Measurements from ENCODE around the gene ZBTB45. TPM values are rescaled to one million over a fixed set of nuclear protein-coding genes. Genes with fewer than 3 reads are reported as not detected.

ZBTB45 gene
- total and polyA plus RNA-seq, 10 of the 15 experiments (the other 5 are each of a cell fraction or from before 2014, with no cell fraction given), result 0.29 to 17.2 (median 4.2) TPM

DNA sequence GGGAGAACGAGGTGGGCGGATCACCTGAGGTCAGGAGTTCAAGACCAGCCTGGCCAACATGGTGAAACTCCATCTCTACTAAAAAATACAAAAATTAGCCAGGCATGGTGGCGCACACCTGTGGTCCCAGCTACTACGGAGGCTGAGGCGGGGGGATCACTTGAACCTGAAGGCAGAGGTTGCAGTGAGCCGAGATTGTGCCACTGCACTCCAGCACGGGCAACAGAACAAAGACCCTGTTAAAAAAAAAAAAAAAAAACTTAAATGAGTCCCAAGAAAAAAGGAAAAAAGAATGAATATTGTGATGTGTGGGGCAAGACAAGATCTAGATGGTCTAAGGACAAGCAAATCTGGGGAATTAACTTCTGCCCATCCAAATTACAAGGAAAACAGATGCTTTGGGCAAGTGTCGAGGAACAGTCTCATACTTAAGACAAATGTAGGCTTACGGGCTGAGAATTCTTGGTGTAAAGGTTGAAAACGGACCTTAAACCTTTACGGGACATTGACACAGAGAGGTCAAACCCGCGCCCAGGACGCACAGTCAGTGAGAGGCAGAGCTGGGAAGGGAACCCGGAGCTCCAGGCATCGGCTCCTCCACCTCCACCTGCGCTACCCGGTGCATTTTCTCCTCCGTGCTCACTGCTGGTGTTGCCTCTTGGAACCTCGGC, 53.4 kb downstream of the ZBTB45 start:
- FAIRE-seq, result no peak
- in situ Hi-C loops (cut with MboI) (no loop called here), intact Hi-C loops (cut with micrococcal nuclease; ENCODE audit: unreplicated experiment) (loop anchor here (5.0 kb wide), 2 partner anchors 59 to 139 kb away; partner anchors contain the start of genes ZNF584 and ZSCAN22)
- DNase-seq (ENCODE audit: low read depth, low spot score), result no peak
- Histone ChIP-seq H4K20me1 (ENCODE audit: control insufficient read depth, insufficient read depth) (no peaks in the 10 kb centered on the region), H3K36me3 (ENCODE audit: control insufficient read depth in 2 of 2, insufficient read depth in 2 of 2, low read length in 1 of 2) (peaks cover 0 to 2% of the 10 kb centered on the region in 2 experiments; a peak in 2 of 4 replicates), H3K4me1 (ENCODE audit: control insufficient read depth, insufficient read depth, low read length) (peaks cover 14% of the 10 kb centered on the region), H3K27ac (ENCODE audit: control insufficient read depth, insufficient read depth) (no peak overlapping the region), H2AFZ (ENCODE audit: control insufficient read depth, low read depth, low read length) (peak overlapping the region; percentile 97), H3K4me3 (peak overlapping the region; percentile 81), H3K9me3 (replicated peaks; ENCODE audit: control insufficient read depth, insufficient read depth, low read length) (no peaks in the 10 kb centered on the region), H3K4me2 (ENCODE audit: control insufficient read depth, insufficient read depth) (peak overlapping the region; percentile 91), H3K27me3 (replicated peaks in 1 of 2; ENCODE audit: control insufficient read depth in 2 of 2, insufficient read depth in 2 of 2, low read length in 1 of 2) (no peaks in the 10 kb centered on the region), H3K9ac (ENCODE audit: control insufficient read depth, insufficient read depth, low read length) (no peak overlapping the region; the same call in 1 of the 2 replicates), H3K79me2 (ENCODE audit: control insufficient read depth, insufficient read depth, low read length) (peaks cover 17% of the 10 kb centered on the region)
- ChIA-PET POLR2A (interaction anchor here (1.6 to 2.4 kb wide), 3 partner anchors 15 to 57 kb away, joined by 5 to 6 read pairs (median 6); partner anchors contain the start of genes ZNF324B and ZNF584), SMC1A (ENCODE audit: uncharacterized antibody, unreplicated experiment) (interaction anchor here (1.0 to 1.5 kb wide), 3 partner anchors 10 to 58 kb away, joined by 3 to 4 read pairs (median 4); partner anchors contain the start of genes ZBTB45, ZNF446 and ZNF584), RAD21 (ENCODE audit: unreplicated experiment) (interaction anchor here (1.3 kb wide), 1 partner anchor 58 kb away, joined by 5 read pairs; the partner anchor contains the start of gene ZNF584), CTCF (interaction anchor here (1.5 kb wide), 1 partner anchor 53 kb away, joined by 5 read pairs; the partner anchor contains the start of gene ZBTB45)
- peak; percentile 13 for ATAC-seq
- TF ChIP-seq RFX5 (IDR thresholded peaks at IDR 0.05; ENCODE audit: low read depth, low read length) (no peak), POLR2AphosphoS2 (IDR thresholded peaks at IDR 0.05; ENCODE audit: low read depth, low read length) (no peak), IKZF2 (IDR thresholded peaks at IDR 0.05) (0 out of 4 replicates have a peak, but pooled peaks have one; percentile 21 to 24), CREB1 (IDR thresholded peaks at IDR 0.05; ENCODE audit: low read depth) (no peak)
- TF ChIP-seq, protein P1, sequence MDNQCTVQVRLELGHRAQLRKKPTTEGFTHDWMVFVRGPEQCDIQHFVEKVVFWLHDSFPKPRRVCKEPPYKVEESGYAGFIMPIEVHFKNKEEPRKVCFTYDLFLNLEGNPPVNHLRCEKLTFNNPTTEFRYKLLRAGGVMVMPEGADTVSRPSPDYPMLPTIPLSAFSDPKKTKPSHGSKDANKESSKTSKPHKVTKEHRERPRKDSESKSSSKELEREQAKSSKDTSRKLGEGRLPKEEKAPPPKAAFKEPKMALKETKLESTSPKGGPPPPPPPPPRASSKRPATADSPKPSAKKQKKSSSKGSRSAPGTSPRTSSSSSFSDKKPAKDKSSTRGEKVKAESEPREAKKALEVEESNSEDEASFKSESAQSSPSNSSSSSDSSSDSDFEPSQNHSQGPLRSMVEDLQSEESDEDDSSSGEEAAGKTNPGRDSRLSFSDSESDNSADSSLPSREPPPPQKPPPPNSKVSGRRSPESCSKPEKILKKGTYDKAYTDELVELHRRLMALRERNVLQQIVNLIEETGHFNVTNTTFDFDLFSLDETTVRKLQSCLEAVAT (IDR thresholded peaks at IDR 0.05), result 0 out of 2 replicates have a peak, but pooled peaks have one; percentile 62
- no TSS peak for BruUV-seq (replicated peaks)
- WGBS (ENCODE audit: insufficient coverage, insufficient replicate concordance, low lambda C conversion rate, missing lambda C conversion rate), result 34% methylated on average over 20 of the region's 20 CpGs

Small RNA genes lying within 50 kb of the gene (microRNA-seq; reads per million reads assigned to microRNA genes)
- 1.1 reads per million for gene MIR6807

Small RNA genes lying within 50 kb of the gene (small RNA-seq; reads per million reads assigned to genes)
- gene MIR6807, result 0.70 reads per million, percentile 19 among the genes with 10 or more reads in this experiment
- not detected for gene RN7SL525P
- not detected for gene RN7SL693P
- gene RNU6-1337P, result not detected

Other genes starting within 250 kb of the ZBTB45 start
Only the 7 nearest of the 18 such genes appear.
- 10.6 and 13.9 TPM in 2 replicates for gene ZNF324, start 52.7 kb downstream of the ZBTB45 start, total RNA-seq (2014; rRNA removed)
- 5.0 and 5.9 TPM in 2 replicates for gene ZNF324, start 52.7 kb downstream of the ZBTB45 start, total RNA-seq (2014; rRNA removed; fragmentation: Illumina TruSeq; extraction: Trizol)
- 12.1 and 12.9 TPM in 2 replicates for gene ZNF324, start 52.7 kb downstream of the ZBTB45 start, total RNA-seq (2021)
- 2.8 and 5.7 TPM in 2 replicates for gene ZNF324, start 52.7 kb downstream of the ZBTB45 start, polyA plus RNA-seq (2011; rRNA removed)
- gene ZNF324, start 52.7 kb downstream of the ZBTB45 start, polyA plus RNA-seq (2014; fragmentation: Illumina TruSeq; extraction: Trizol), result 3.1 and 3.5 TPM in 2 replicates
- gene ZNF324, start 52.7 kb downstream of the ZBTB45 start, polyA plus RNA-seq (2014; fragmentation: Nextera tagmentation; extraction: Ambion mirVana), result 1 to 10 TPM in 1 of 2 experiments, under 1 TPM in 1; 0.71 to 2.1 TPM
- 8.1 and 9.5 TPM in 2 replicates for gene ZNF324, start 52.7 kb downstream of the ZBTB45 start, polyA plus RNA-seq (2014; rRNA removed)
- gene ZNF324, start 52.7 kb downstream of the ZBTB45 start, polyA plus RNA-seq (2016; fragmentation: Nextera tagmentation; extraction: Ambion mirVana), result 1 to 10 TPM; 8.5 to 9.0 TPM
- 6.5 and 6.9 TPM in 2 replicates for gene ZNF446, start 43.5 kb downstream of the ZBTB45 start, total RNA-seq (2014; rRNA removed)
- 2.3 and 2.5 TPM in 2 replicates for gene ZNF446, start 43.5 kb downstream of the ZBTB45 start, total RNA-seq (2014; rRNA removed; fragmentation: Illumina TruSeq; extraction: Trizol)
- 5.6 and 6.0 TPM in 2 replicates for gene ZNF446, start 43.5 kb downstream of the ZBTB45 start, total RNA-seq (2021)
- gene ZNF446, start 43.5 kb downstream of the ZBTB45 start, polyA plus RNA-seq (2011; rRNA removed), result 1.1 and 3.5 TPM in 2 replicates
- 0.63 and 1.6 TPM in 2 replicates for gene ZNF446, start 43.5 kb downstream of the ZBTB45 start, polyA plus RNA-seq (2014; fragmentation: Illumina TruSeq; extraction: Trizol)
- gene ZNF446, start 43.5 kb downstream of the ZBTB45 start, polyA plus RNA-seq (2014; fragmentation: Nextera tagmentation; extraction: Ambion mirVana), result under 1 TPM; 0.14 to 0.49 TPM
- gene ZNF446, start 43.5 kb downstream of the ZBTB45 start, polyA plus RNA-seq (2014; rRNA removed), result 5.3 and 5.8 TPM in 2 replicates
- gene ZNF446, start 43.5 kb downstream of the ZBTB45 start, polyA plus RNA-seq (2016; fragmentation: Nextera tagmentation; extraction: Ambion mirVana), result 1 to 10 TPM; 4.7 to 5.7 TPM
- 48.4 and 57.2 TPM in 2 replicates for gene SLC27A5, start 7.8 kb downstream of the ZBTB45 start, total RNA-seq (2014; rRNA removed)
- gene SLC27A5, start 7.8 kb downstream of the ZBTB45 start, total RNA-seq (2014; rRNA removed; fragmentation: Illumina TruSeq; extraction: Trizol), result 25.7 and 26.8 TPM in 2 replicates
- gene SLC27A5, start 7.8 kb downstream of the ZBTB45 start, total RNA-seq (2021), result 31.2 and 31.5 TPM in 2 replicates
- 13.7 and 32.0 TPM in 2 replicates for gene SLC27A5, start 7.8 kb downstream of the ZBTB45 start, polyA plus RNA-seq (2011; rRNA removed)
- gene SLC27A5, start 7.8 kb downstream of the ZBTB45 start, polyA plus RNA-seq (2014; fragmentation: Illumina TruSeq; extraction: Trizol), result 5.7 and 21.2 TPM in 2 replicates
- gene SLC27A5, start 7.8 kb downstream of the ZBTB45 start, polyA plus RNA-seq (2014; fragmentation: Nextera tagmentation; extraction: Ambion mirVana), result 100 to 1,000 TPM; 113 to 127 TPM
- gene SLC27A5, start 7.8 kb downstream of the ZBTB45 start, polyA plus RNA-seq (2014; rRNA removed), result 55.7 and 62.9 TPM in 2 replicates
- 10 to 100 TPM; 25.8 to 28.6 TPM for gene SLC27A5, start 7.8 kb downstream of the ZBTB45 start, polyA plus RNA-seq (2016; fragmentation: Nextera tagmentation; extraction: Ambion mirVana)
- 569 and 650 TPM in 2 replicates for gene TRIM28, start 24.3 kb upstream of the ZBTB45 start, total RNA-seq (2014; rRNA removed)
- gene TRIM28, start 24.3 kb upstream of the ZBTB45 start, total RNA-seq (2014; rRNA removed; fragmentation: Illumina TruSeq; extraction: Trizol), result 256 and 311 TPM in 2 replicates
- gene TRIM28, start 24.3 kb upstream of the ZBTB45 start, total RNA-seq (2021), result 492 and 503 TPM in 2 replicates
- gene TRIM28, start 24.3 kb upstream of the ZBTB45 start, polyA plus RNA-seq (2011; rRNA removed), result 167 and 420 TPM in 2 replicates
- gene TRIM28, start 24.3 kb upstream of the ZBTB45 start, polyA plus RNA-seq (2014; fragmentation: Illumina TruSeq; extraction: Trizol), result 147 and 280 TPM in 2 replicates
- 10 to 100 TPM in 1 of 2 experiments, 1 to 10 TPM in 1; 5.0 to 32.5 TPM for gene TRIM28, start 24.3 kb upstream of the ZBTB45 start, polyA plus RNA-seq (2014; fragmentation: Nextera tagmentation; extraction: Ambion mirVana)
- 363 and 502 TPM in 2 replicates for gene TRIM28, start 24.3 kb upstream of the ZBTB45 start, polyA plus RNA-seq (2014; rRNA removed)
- gene TRIM28, start 24.3 kb upstream of the ZBTB45 start, polyA plus RNA-seq (2016; fragmentation: Nextera tagmentation; extraction: Ambion mirVana), result 10 to 100 TPM; 82.9 to 91.1 TPM
- gene CHMP2A, start 35.3 kb upstream of the ZBTB45 start, total RNA-seq (2014; rRNA removed), result 89.3 and 92.8 TPM in 2 replicates
- gene CHMP2A, start 35.3 kb upstream of the ZBTB45 start, total RNA-seq (2014; rRNA removed; fragmentation: Illumina TruSeq; extraction: Trizol), result 89.3 and 95.0 TPM in 2 replicates
- 98.5 and 105 TPM in 2 replicates for gene CHMP2A, start 35.3 kb upstream of the ZBTB45 start, total RNA-seq (2021)
- 92.3 and 102 TPM in 2 replicates for gene CHMP2A, start 35.3 kb upstream of the ZBTB45 start, polyA plus RNA-seq (2011; rRNA removed)
- 85.9 and 117 TPM in 2 replicates for gene CHMP2A, start 35.3 kb upstream of the ZBTB45 start, polyA plus RNA-seq (2014; fragmentation: Illumina TruSeq; extraction: Trizol)
- gene CHMP2A, start 35.3 kb upstream of the ZBTB45 start, polyA plus RNA-seq (2014; fragmentation: Nextera tagmentation; extraction: Ambion mirVana), result 100 to 1,000 TPM in 1 of 2 experiments, 10 to 100 TPM in 1; 69.5 to 117 TPM
- gene CHMP2A, start 35.3 kb upstream of the ZBTB45 start, polyA plus RNA-seq (2014; rRNA removed), result 168 and 172 TPM in 2 replicates
- 100 to 1,000 TPM; 136 to 147 TPM for gene CHMP2A, start 35.3 kb upstream of the ZBTB45 start, polyA plus RNA-seq (2016; fragmentation: Nextera tagmentation; extraction: Ambion mirVana)
- gene UBE2M, start 38.8 kb upstream of the ZBTB45 start, total RNA-seq (2014; rRNA removed), result 68.6 and 95.2 TPM in 2 replicates
- 61.7 and 66.8 TPM in 2 replicates for gene UBE2M, start 38.8 kb upstream of the ZBTB45 start, total RNA-seq (2014; rRNA removed; fragmentation: Illumina TruSeq; extraction: Trizol)
- gene UBE2M, start 38.8 kb upstream of the ZBTB45 start, total RNA-seq (2021), result 100 and 105 TPM in 2 replicates
- gene UBE2M, start 38.8 kb upstream of the ZBTB45 start, polyA plus RNA-seq (2011; rRNA removed), result 55.6 and 92.7 TPM in 2 replicates
- gene UBE2M, start 38.8 kb upstream of the ZBTB45 start, polyA plus RNA-seq (2014; fragmentation: Illumina TruSeq; extraction: Trizol), result 105 and 127 TPM in 2 replicates
- gene UBE2M, start 38.8 kb upstream of the ZBTB45 start, polyA plus RNA-seq (2014; fragmentation: Nextera tagmentation; extraction: Ambion mirVana), result 1 to 10 TPM; 1.4 to 1.7 TPM
- gene UBE2M, start 38.8 kb upstream of the ZBTB45 start, polyA plus RNA-seq (2014; rRNA removed), result 81.0 and 87.0 TPM in 2 replicates
- 10 to 100 TPM in 1 of 2 experiments, 1 to 10 TPM in 1; 9.6 to 11.3 TPM for gene UBE2M, start 38.8 kb upstream of the ZBTB45 start, polyA plus RNA-seq (2016; fragmentation: Nextera tagmentation; extraction: Ambion mirVana)
- gene MZF1, start 53.5 kb upstream of the ZBTB45 start, total RNA-seq (2014; rRNA removed), result 6.9 and 7.7 TPM in 2 replicates
- gene MZF1, start 53.5 kb upstream of the ZBTB45 start, total RNA-seq (2014; rRNA removed; fragmentation: Illumina TruSeq; extraction: Trizol), result 3.3 and 3.6 TPM in 2 replicates
- 9.1 and 12.4 TPM in 2 replicates for gene MZF1, start 53.5 kb upstream of the ZBTB45 start, total RNA-seq (2021)
- gene MZF1, start 53.5 kb upstream of the ZBTB45 start, polyA plus RNA-seq (2011; rRNA removed), result 7.4 and 9.3 TPM in 2 replicates
- gene MZF1, start 53.5 kb upstream of the ZBTB45 start, polyA plus RNA-seq (2014; fragmentation: Illumina TruSeq; extraction: Trizol), result 6.0 and 6.8 TPM in 2 replicates
- gene MZF1, start 53.5 kb upstream of the ZBTB45 start, polyA plus RNA-seq (2014; fragmentation: Nextera tagmentation; extraction: Ambion mirVana), result under 1 TPM; 0.38 to 0.64 TPM
- gene MZF1, start 53.5 kb upstream of the ZBTB45 start, polyA plus RNA-seq (2014; rRNA removed), result 14.7 and 16.6 TPM in 2 replicates
- 1 to 10 TPM; 6.8 to 7.6 TPM for gene MZF1, start 53.5 kb upstream of the ZBTB45 start, polyA plus RNA-seq (2016; fragmentation: Nextera tagmentation; extraction: Ambion mirVana)

Data from GM12878 (cell line).